SK-N-SH (cell line): ENCODE results near the gene MEF2A. TPM values are rescaled to one million over a fixed set of nuclear protein-coding genes. Genes with fewer than 3 reads are reported as not detected.

Source experiments
- CTCF ChIA-PET: fragments of 300-600, 350-600 bp; formaldehyde crosslinking; extraction: SDS; loops from one replicate; lab custom pipeline; 2021; lab: Yijun Ruan, JAX
- POLR2A ChIA-PET: fragments of 350-600 bp; sonication (Branson Sonifier 250); formaldehyde crosslinking; extraction: SDS; loops from one replicate; lab custom pipeline; 2020; ENCODE audit warnings: antibody characterized with exemption, inconsistent platforms; lab: Yijun Ruan, JAX
- DNase-seq: peaks from one replicate; pipeline ENCODE4 v3.0.0; 2012
- H2AFZ ChIP-seq: fragments of 200-600 bp; sonication (generic); 2 replicates; pipeline ENCODE4 v1.8.1; 2016; ENCODE audit warnings: antibody characterized with exemption, mild to moderate bottlenecking, low read depth
- H3F3A ChIP-seq: fragments of 200-600 bp; sonication (generic); replicated peaks from 2 replicates; pipeline ENCODE3; 2016; ENCODE audit warnings: antibody characterized with exemption, mild to moderate bottlenecking; ENCODE audit not compliant: insufficient read depth
- H3K27ac ChIP-seq, 2 experiments: fragments of 200-500 bp in 1 of 2; fragments of 200-600 bp in 1 of 2; sonication (Bioruptor generic) in 1 of 2; sonication (generic), shearing (Covaris generic) in 1 of 2; 2 replicates each; pipeline versions ENCODE4 v1.5.1 to v1.6.1; 2014 to 2016; ENCODE audit warnings: low read depth in 2 of 2, inconsistent platforms in 1 of 2, low read length in 1 of 2, mild to moderate bottlenecking in 1 of 2, mixed read lengths in 1 of 2
- H3K27me3 ChIP-seq: fragments of 200-600 bp; sonication (generic), shearing (Covaris generic); 2 replicates; pipeline ENCODE4 v1.6.1; 2016; ENCODE audit warnings: mixed run types; ENCODE audit not compliant: insufficient read depth
- H3K36me3 ChIP-seq, 2 experiments: fragments of 200-500 bp in 1 of 2; fragments of 200-600 bp in 1 of 2; sonication (Bioruptor generic) in 1 of 2; sonication (generic) in 1 of 2; replicated peaks in 1 of 2; 2 replicates each; pipeline versions ENCODE3 to v1.5.1; 2014 to 2016; ENCODE audit warnings: low read length in 1 of 2, mild to moderate bottlenecking in 1 of 2; ENCODE audit not compliant: insufficient read depth in 2 of 2, control insufficient read depth in 1 of 2
- H3K4me1 ChIP-seq, 2 experiments: fragments of 200-500 bp in 1 of 2; fragments of 200-600 bp in 1 of 2; sonication (Bioruptor generic) in 1 of 2; sonication (generic), shearing (Covaris generic) in 1 of 2; 2 replicates each; pipeline versions ENCODE4 v1.5.1 to v1.6.1; 2014 to 2016; ENCODE audit warnings: low read depth in 1 of 2, low read length in 1 of 2, mixed run types in 1 of 2; ENCODE audit not compliant: insufficient read depth in 2 of 2, control insufficient read depth in 1 of 2
- H3K4me2 ChIP-seq: fragments of 200-600 bp; sonication (generic), shearing (Covaris generic); 2 replicates; pipeline ENCODE4 v1.6.1; 2017; ENCODE audit warnings: mixed run types
- H3K4me3 ChIP-seq, 2 experiments: fragments of 200-500 bp in 1 of 2; fragments of 200-600 bp in 1 of 2; sonication (Bioruptor generic) in 1 of 2; sonication (generic), shearing (Covaris generic) in 1 of 2; 2 replicates each; pipeline versions ENCODE4 v1.5.1 to v1.8.1; 2014 to 2016; ENCODE audit warnings: low read depth in 2 of 2, inconsistent platforms in 1 of 2, low read length in 1 of 2, mild to moderate bottlenecking in 1 of 2, mixed read lengths in 1 of 2, moderate library complexity in 1 of 2
- H3K79me2 ChIP-seq: fragments of 200-600 bp; sonication (generic); 2 replicates; pipeline ENCODE4 v1.8.1; 2017; ENCODE audit warnings: mild to moderate bottlenecking; ENCODE audit not compliant: insufficient read depth
- H3K9ac ChIP-seq: fragments of 200-600 bp; sonication (generic); 2 replicates; pipeline ENCODE4 v1.6.1; 2017; ENCODE audit warnings: mixed run types
- H3K9me2 ChIP-seq: fragments of 200-600 bp; sonication (generic); 2 replicates; pipeline ENCODE4 v1.6.1; 2017; ENCODE audit warnings: mixed run types
- H3K9me3 ChIP-seq: fragments of 200-600 bp; sonication (generic); 2 replicates; pipeline ENCODE4 v1.6.1; 2017; ENCODE audit warnings: mixed run types, mild to moderate bottlenecking, moderate library complexity
- H4K20me1 ChIP-seq: fragments of 200-600 bp; sonication (generic); 2 replicates; pipeline ENCODE4 v1.6.1; 2017; ENCODE audit warnings: mild to moderate bottlenecking, mixed run types; ENCODE audit not compliant: insufficient read depth
- CHD2 ChIP-seq: fragments of 150-350 bp; IDR thresholded peaks from 2 replicates; pipeline ENCODE4 v1.6.1; 2018; ENCODE audit warnings: low read length; ENCODE audit not compliant: partially characterized antibody
- ELF1 ChIP-seq: IDR thresholded peaks from 2 replicates; pipeline ENCODE4 v1.4.0; 2012
- EZH2phosphoT487 ChIP-seq: fragments of 200-600 bp; sonication (generic); IDR thresholded peaks from 2 replicates; pipeline ENCODE4 v1.6.1; 2017; ENCODE audit warnings: low read depth, mixed run types, mild to moderate bottlenecking, antibody characterized with exemption, moderate library complexity, borderline replicate concordance
- FOSL2 ChIP-seq: IDR thresholded peaks from 2 replicates; pipeline ENCODE4 v1.4.0; 2012; ENCODE audit warnings: low read depth, mild to moderate bottlenecking, moderate library complexity, borderline replicate concordance
- FOXM1 ChIP-seq: IDR thresholded peaks from 2 replicates; pipeline ENCODE4 v1.4.0; 2012; ENCODE audit warnings: low read depth, mild to moderate bottlenecking
- GABPA ChIP-seq: IDR thresholded peaks from 2 replicates; pipeline ENCODE4 v1.4.0; 2012; ENCODE audit warnings: low read depth, mild to moderate bottlenecking
- GATA2 ChIP-seq: sonication (generic); formaldehyde crosslinking; IDR thresholded peaks from 2 replicates; pipeline ENCODE4 v1.5.0; 2020; ENCODE audit warnings: mild to moderate bottlenecking, missing genetic modification reagents
- IRF3 ChIP-seq: fragments of 150-350 bp; IDR thresholded peaks from 2 replicates; pipeline ENCODE4 v1.6.1; 2016; ENCODE audit warnings: mild to moderate bottlenecking, low read depth, low read length
- JUND ChIP-seq: IDR thresholded peaks from 2 replicates; pipeline ENCODE4 v1.4.0; 2012
- MEF2A ChIP-seq: IDR thresholded peaks from 2 replicates; pipeline ENCODE4 v1.4.0; 2012; ENCODE audit warnings: low read depth, borderline replicate concordance
- MXI1 ChIP-seq: IDR thresholded peaks from 2 replicates; pipeline ENCODE4 v1.6.1; 2012; ENCODE audit warnings: mild to moderate bottlenecking, low read depth, low read length, improper control_type of control experiment
- NFIC ChIP-seq: IDR thresholded peaks from 2 replicates; pipeline ENCODE4 v1.4.0; 2012; ENCODE audit warnings: borderline replicate concordance
- NRF1 ChIP-seq: IDR thresholded peaks from 2 replicates; pipeline ENCODE4 v1.6.1; 2012; ENCODE audit warnings: low read depth, mild to moderate bottlenecking, low read length
- PBX3 ChIP-seq: IDR thresholded peaks from 2 replicates; pipeline ENCODE4; 2012
- RAD21 ChIP-seq: IDR thresholded peaks from 2 replicates; pipeline ENCODE4 v1.6.1; 2012; ENCODE audit warnings: mild to moderate bottlenecking, low read length
- RXRA ChIP-seq: IDR thresholded peaks from 2 replicates; pipeline ENCODE4 v1.4.0; 2012; ENCODE audit warnings: low read depth, mild to moderate bottlenecking, borderline replicate concordance
- SMC3 ChIP-seq: IDR thresholded peaks from 2 replicates; pipeline ENCODE4 v1.6.1; 2012; ENCODE audit warnings: low read depth, low read length, improper control_type of control experiment
- TAF1 ChIP-seq: IDR thresholded peaks from 2 replicates; pipeline ENCODE4 v1.6.1; 2012; ENCODE audit warnings: low read depth, mild to moderate bottlenecking, low read length, moderate library complexity, borderline replicate concordance
- TCF12 ChIP-seq: IDR thresholded peaks from 2 replicates; pipeline ENCODE4 v1.4.0; 2012
- TEAD4 ChIP-seq: IDR thresholded peaks from 2 replicates; pipeline ENCODE4 v1.4.0; 2012; ENCODE audit warnings: mild to moderate bottlenecking, borderline replicate concordance; ENCODE audit not compliant: insufficient read depth
- USF2 ChIP-seq: fragments of 150-350 bp; IDR thresholded peaks from 2 replicates; pipeline ENCODE4 v1.6.1; 2017; ENCODE audit warnings: antibody characterized with exemption, low read length, low read depth, borderline replicate concordance
- YY1 ChIP-seq: IDR thresholded peaks from 2 replicates; pipeline ENCODE4 v1.4.0; 2012; ENCODE audit warnings: low read depth, mild to moderate bottlenecking
- ZBTB33 ChIP-seq: IDR thresholded peaks from 2 replicates; pipeline ENCODE4 v1.4.0; 2012; ENCODE audit warnings: low read depth, borderline replicate concordance
- WGBS: methylation state at CpG from one replicate; pipeline ENCODE4 v1.1.6; 2017; ENCODE audit warnings: low lambda C conversion rate; 5-methylcytosine and 5-hydroxymethylcytosine counted together
- polyA plus RNA-seq, 3 experiments: library from polyadenylated mRNA; depleted of rRNA; stranded (reverse); fragments of >200 nt; gene quantifications; 2 replicates each; pipeline ENCODE4 v1.2.3, GENCODE V29; 2012

Gene MEF2A
- polyA plus RNA-seq, 1 of the 3 experiments (the other 2 are of a cell fraction): 20.9 TPM

GRCh38 chr15:99546441-99547100 lies 19.2 kb upstream of the MEF2A start:
- DNase-seq: no peak
- Histone ChIP-seq H3K9me3 (no peaks in the 10 kb centered on the region), H2AFZ (no peak overlapping the region), H3K9me2 (no peaks in the 10 kb centered on the region), H3K4me1 (no peaks in the 10 kb centered on the region), H3K4me3 (no peak overlapping the region), H4K20me1 (no peaks in the 10 kb centered on the region), H3K27me3 (no peaks in the 10 kb centered on the region; the same call in 1 of the 2 replicates), H3K4me2 (no peak overlapping the region), H3K9ac (no peak overlapping the region), H3K27ac (no peak overlapping the region), H3F3A (no peaks in the 10 kb centered on the region), H3K36me3 (no peaks in the 10 kb centered on the region), H3K79me2 (no peaks in the 10 kb centered on the region)
- CTCF ChIA-PET: interaction anchor here (0.6 to 1.3 kb wide), 3 partner anchors 26 to 158 kb away, joined by 3 read pairs; no protein-coding TSS in a partner anchor
- POLR2A ChIA-PET: no interaction called here
- 87% methylated on average over 4 of the region's 4 CpGs for WGBS
- TF ChIP-seq USF2 (no peak), TAF1 (no peak), EZH2phosphoT487 (no peak), FOSL2 (no peak), SMC3 (no peak), GABPA (no peak), MEF2A (no peak), GATA2 (CRISPR knock-in tag) (no peak), TCF12 (no peak), NFIC (no peak), TEAD4 (no peak), JUND (no peak), CHD2 (no peak), RAD21 (no peak)

- Histone ChIP-seq H3K9ac (no peak overlapping the region), H3F3A (no peaks in the 10 kb centered on the region), H4K20me1 (no peaks in the 10 kb centered on the region), H2AFZ (no peak overlapping the region), H3K4me1 (no peaks in the 10 kb centered on the region), H3K9me2 (no peaks in the 10 kb centered on the region), H3K4me3 (no peak overlapping the region), H3K27ac (no peak overlapping the region), H3K9me3 (no peaks in the 10 kb centered on the region), H3K79me2 (no peaks in the 10 kb centered on the region), H3K36me3 (no peaks in the 10 kb centered on the region), H3K4me2 (no peak overlapping the region), H3K27me3 (no peaks in the 10 kb centered on the region)
- CTCF ChIA-PET: interaction anchor here (1.3 to 1.4 kb wide), 2 partner anchors 27 to 156 kb away, joined by 3 read pairs; no protein-coding TSS in a partner anchor
- WGBS: 83% methylated on average over 3 of the region's 3 CpGs
- TF ChIP-seq SMC3 (no peak), MXI1 (no peak), ZBTB33 (no peak), TEAD4 (no peak), IRF3 (no peak), MEF2A (no peak), GATA2 (CRISPR knock-in tag) (no peak), RXRA (no peak), YY1 (no peak), ELF1 (no peak), RAD21 (no peak), PBX3 (no peak), FOXM1 (no peak), NRF1 (no peak), CHD2 (no peak), JUND (no peak)
- POLR2A ChIA-PET: no interaction called here
- DNase-seq: no peak
Observed at GRCh38 chr15:99547517-99547916, 18.3 kb upstream of the MEF2A start.
